Right lung (tissue), 10 donors: Measurements from ENCODE around the gene CEACAM1. TPM values are rescaled to one million over a fixed set of nuclear protein-coding genes. Genes with fewer than 3 reads are reported as not detected.
"Not testable (repeated sequence)": the region's sequence is repeated elsewhere in the genome, so short reads cannot be mapped to it uniquely, and the experiment has no call there.

Experiments
- DNase-seq, 2 donors: peaks; one replicate each; pipeline ENCODE4 v3.0.0-alpha.2; 2013
- long read RNA-seq, 8 donors: transcript quantifications; one replicate each; lab custom pipeline, GENCODE V29; 2026
- polyA plus RNA-seq, 5 donors: library from polyadenylated mRNA; unstranded; fragments of 120-200 nt; gene quantifications; one replicate each; pipeline versions ENCODE4 v1.2.1 to v1.2.3, GENCODE V29; 2013; ENCODE audit warnings: inconsistent platforms in 1 of 5, low replicate concordance in 1 of 5; ENCODE audit not compliant: insufficient read length in 5 of 5, insufficient read depth in 1 of 5

The CEACAM1 gene
- polyA plus RNA-seq = 1 to 10 TPM; 5.4 to 8.3 (median 6.5) TPM
- long read RNA-seq, donor 1 = 0 reads
- long read RNA-seq, donor 2 = 0 reads
- long read RNA-seq, donor 3 = 0 reads
- long read RNA-seq, donor 4, partial matches to known transcripts = 0 of 1 reads
- long read RNA-seq, donor 4, other reads (novel, unspliced or antisense) = 0 of 1 reads
- long read RNA-seq, donor 5 = 0 reads
- long read RNA-seq, donor 6 = 0 reads
- long read RNA-seq, donor 7, partial matches to known transcripts = 0 of 3 reads
- long read RNA-seq, donor 7, other reads (novel, unspliced or antisense) = 0 of 3 reads
- long read RNA-seq, donor 8 = 0 reads

DNA sequence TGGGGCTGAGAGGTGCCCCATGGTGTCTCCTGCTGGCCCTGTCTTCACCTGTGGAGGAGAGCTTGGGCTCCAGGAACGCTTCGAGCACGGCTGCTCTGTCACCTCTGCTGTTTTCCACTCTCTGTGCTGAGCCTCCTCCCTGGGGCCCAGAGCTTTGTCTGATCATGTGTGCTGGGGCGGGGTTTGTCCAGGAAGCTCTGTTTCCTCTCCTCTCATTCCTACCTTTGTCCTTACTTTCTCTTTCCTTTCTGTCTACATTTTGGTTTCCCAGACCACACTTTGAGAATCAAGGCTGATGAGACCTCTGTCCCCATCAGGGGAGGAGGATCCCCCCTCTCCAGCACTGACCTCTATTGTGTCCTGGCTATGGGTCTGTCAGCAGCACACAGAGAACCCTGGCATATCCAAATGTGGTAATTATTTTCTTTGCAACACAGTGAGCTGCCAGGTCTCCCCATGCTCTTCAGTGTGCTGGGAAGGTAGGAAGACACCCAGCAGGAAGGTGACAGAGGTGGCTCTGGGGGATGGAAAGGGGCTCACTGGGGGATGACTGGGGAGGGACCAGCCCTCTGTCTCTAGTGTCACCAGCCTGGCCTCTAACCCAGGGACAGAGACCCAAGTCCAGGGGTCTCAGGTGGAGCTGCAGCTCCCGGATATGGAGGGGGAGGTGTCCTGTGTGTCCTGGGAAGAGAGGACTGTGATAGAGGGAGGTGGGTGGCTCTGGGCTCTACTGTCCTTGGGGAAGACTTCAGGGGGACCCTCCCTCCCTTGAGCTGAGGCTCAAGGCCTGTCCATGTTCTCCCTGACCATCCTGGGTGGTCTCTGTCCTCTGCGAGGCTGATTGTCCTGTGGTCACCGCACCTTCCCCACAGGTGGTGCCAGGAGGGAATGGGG is at the start of gene CEACAM1:
CEACAM1 (minus strand) TSS at position 128 of the 894 bp plus-strand sequence; CDS start at position 21, 107 bp downstream.
- DNase-seq = no peak

DNA sequence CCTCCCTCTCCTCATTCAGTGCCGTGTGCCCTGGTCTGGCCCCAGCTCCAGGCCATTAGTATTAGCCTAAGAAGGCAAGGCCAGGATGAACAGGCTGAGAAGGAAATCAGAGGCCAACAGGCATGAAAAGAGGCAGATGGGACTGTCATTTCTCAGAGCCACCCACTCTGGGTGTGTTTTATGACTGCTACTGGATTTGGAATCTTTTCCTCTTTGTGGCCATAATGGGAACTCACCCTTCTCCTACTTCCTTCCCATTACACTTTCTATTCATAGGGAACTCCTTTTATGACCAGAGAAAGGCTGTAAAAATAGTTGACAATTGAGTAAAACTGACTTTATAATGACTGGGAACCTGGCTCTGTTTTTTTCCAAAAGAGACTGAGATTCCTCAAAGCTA is 48.7 kb upstream of the CEACAM1 start:
- no peak for DNase-seq

GRCh38 chr19:42576241-42576640 is 48.0 kb upstream of the CEACAM1 start:
- DNase-seq = no peak

- no peak for DNase-seq
Measured at GRCh38 chr19:42573642-42574041, 45.4 kb upstream of the CEACAM1 start.

DNA sequence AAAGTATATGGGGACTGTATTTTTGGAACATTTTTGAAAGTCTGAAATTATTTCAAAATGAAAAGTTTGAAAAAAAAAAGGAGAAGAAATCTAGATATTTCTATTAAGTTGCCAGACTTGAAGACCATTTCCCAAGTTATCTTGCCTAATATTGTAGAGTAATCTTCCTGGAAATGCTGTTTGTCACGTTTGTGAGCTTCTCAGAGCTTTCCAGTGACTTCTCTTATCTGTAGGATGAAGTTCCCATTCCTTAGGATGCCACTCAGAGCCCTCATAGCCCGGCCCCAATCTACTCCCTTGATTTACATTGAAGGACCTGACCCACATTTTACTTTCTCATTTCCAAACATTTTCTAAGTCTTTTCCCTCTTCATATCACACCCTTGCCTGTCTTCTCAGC is 42.8 kb upstream of the CEACAM1 start:
- DNase-seq = no peak

GRCh38 chr19:42569193-42569592 is 40.9 kb upstream of the CEACAM1 start:
- DNase-seq = no peak

DNA sequence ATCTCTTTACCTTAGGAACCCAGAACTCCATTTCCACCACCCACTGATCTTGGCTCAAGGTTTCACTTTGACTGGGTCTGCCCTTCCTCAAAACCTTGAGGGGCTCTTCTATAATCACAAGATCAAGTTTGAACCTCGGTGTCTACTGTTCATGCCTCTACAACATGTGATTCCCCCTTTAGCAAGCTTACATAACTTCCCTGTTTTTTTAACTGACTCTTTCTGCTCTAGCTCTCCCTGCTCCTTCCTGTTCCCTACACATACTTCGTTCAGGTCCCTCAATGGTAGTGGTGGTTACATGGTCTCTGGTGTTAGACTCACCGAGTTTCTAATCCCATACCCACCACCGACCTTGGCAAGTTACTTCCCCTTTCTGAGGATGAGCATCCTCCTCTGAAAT is 39.7 kb upstream of the CEACAM1 start:
- no peak for DNase-seq

GRCh38 chr19:42567567-42567966 is 39.3 kb upstream of the CEACAM1 start:
- DNase-seq = no peak

DNA sequence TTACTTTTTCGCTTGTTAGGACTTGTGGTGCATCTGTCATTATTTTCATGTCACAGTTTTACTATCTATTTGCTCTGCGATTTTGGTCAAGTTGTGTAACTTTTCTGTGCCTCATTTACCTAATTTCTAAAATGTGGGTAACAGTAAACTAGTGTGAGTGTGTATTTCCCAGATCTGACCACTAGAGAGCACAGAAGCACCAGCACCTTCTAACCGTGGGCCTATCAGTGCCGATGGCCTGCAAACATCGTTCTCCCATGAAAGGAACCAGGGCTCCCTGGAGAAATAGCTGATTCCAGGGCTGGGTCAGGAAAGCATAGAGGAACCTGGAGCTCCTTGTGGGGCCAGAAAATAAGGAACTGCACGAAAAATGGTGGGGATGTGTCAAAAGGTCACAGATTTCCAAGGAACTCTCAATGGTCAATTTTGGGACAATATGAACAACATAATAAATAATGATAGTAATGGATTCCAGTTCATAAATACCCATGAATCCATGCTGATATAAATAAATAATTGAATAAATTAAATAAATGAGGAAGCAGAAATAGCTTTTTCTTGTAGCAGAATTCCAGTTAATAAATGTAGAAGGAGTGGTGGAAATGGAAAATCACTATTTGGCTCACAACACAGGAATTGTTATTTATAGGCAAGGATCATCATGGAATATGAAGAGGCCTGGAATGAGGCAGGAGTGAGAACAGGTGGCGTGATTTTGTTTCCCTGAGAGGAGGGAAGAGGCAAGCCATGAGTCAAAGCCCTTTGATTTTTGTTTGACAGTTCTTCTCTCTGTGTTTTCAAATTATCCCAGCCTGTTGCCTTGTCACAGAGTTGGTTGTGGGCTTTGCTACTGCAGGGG is 35.3 kb upstream of the CEACAM1 start:
- no peak for DNase-seq

GRCh38 chr19:42561512-42561911 is 33.2 kb upstream of the CEACAM1 start:
- DNase-seq = no peak

GRCh38 chr19:42560731-42561130 is 32.5 kb upstream of the CEACAM1 start:
- DNase-seq = no peak

- no peak for DNase-seq
Measured at GRCh38 chr19:42558450-42559150, 30.3 kb upstream of the CEACAM1 start.

GRCh38 chr19:42557386-42557871 is 29.1 kb upstream of the CEACAM1 start:
- DNase-seq = not testable (repeated sequence)

DNA sequence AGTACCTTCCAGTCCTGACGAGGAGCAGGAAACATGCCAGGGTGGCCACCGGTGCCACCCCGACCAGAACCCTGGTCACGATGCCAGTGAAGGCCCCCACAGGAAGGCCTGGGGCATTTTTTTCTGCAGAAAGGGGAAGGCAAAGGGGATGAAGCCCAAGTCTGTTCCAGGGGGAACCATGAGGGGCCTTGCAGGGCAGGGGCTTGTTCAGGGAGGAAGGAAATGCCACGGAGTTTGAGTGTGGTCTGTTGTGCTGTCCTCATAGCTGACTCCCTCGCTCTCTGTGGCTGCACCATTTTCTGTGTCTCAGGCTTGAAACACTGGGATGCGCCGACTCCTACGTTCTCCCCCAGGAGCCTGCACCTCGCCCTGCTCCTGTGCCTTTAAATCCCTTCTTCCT is 27.5 kb upstream of the CEACAM1 start:
- no peak for DNase-seq

DNA sequence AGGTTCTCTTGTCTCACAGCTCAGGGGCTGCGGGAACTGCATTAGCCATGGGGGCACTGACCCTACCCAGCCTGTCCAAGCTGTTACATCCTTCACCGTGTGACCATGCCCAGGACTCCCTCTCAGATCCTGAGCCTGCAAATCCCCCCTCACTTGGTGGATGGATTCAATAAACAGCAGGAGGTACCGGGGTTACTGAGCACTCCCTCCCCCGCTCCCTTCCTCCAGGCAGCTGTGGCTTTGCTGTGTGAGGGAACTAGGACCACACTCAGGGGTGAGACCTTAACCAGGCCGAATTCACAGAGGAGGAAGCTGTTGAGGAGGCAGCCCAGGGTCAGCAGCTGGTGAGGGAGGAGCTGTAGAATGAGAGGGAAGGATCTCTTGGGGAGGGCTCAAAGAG is 27.0 kb upstream of the CEACAM1 start:
- DNase-seq = no peak

DNA sequence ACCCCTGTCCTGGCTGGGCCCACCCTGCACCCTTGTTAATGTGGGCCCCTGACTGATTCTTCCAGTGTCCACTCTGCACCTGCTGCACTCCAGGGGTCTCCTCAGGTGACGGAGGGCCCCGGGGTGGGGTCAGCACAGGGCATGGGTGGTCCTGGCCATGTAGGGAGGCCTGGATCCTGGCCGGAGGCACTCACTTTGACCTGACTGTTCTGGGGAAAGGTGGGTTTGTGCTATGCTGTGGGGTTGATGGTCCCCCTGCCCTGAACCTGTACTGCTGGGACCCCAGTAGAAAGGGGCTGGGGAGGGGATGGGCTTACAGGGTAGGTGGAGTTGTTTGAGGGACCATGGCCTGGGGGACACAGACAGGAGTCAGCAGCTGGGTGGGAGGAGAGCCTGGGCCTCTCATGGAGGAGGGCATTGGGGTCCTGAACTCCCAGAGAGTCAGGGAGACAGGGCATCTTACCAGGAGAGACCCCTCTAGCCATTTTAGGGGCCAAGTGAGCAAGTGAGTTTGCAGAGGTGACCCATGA is 25.8 kb upstream of the CEACAM1 start:
- no peak for DNase-seq

DNA sequence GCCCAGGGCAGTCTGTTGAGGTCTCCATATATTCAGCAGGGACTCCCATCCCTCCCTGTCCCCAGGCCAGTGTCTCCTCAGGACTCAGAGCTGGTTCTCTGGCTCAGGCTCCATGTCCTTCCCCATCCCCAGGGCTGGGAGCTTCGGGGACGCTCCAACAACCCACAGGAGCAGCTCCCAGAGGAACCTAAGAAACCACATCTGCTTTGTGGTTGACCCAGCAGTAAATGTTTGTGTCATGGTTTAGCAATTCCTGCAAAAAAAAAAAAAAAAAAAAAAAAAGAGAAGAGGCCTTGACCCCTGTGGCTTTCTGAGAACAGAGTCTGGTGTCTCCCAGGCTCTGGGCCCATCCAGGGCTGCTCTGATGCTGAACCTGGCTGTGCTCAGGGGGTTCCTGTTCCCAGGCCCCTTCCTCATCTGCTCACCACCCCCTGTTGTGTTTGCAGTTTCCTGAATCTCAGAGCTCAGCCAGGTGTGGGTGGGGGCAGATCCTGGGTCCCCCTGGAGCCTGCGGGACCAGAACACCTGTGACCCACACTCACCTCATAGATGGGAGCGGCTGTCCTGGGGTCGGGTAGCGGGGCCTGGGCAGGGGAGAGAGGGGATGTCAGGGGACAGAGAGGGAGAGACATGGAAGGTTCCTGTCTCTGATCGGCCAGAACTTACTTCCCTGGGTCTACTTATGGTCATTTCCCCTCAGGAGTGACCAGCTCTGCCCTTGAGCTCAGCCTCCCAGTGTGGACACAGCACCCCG is 25.2 kb upstream of the CEACAM1 start:
- no peak for DNase-seq

GRCh38 chr19:42552086-42553065 is 24.1 kb upstream of the CEACAM1 start:
- no peak for DNase-seq

GRCh38 chr19:42550521-42550920 is 22.2 kb upstream of the CEACAM1 start:
- DNase-seq = not testable (repeated sequence)
